Measurements from ENCODE around the gene ARTN. TPM values are rescaled to one million over a fixed set of nuclear protein-coding genes. Genes with fewer than 3 reads are reported as not detected.

ARTN gene
- total and polyA plus RNA-seq, 9 of the 15 experiments (the other 6 are each of a cell fraction or from before 2014, with no cell fraction given): 0.06 to 0.38 TPM; not detected in 7

DNA sequence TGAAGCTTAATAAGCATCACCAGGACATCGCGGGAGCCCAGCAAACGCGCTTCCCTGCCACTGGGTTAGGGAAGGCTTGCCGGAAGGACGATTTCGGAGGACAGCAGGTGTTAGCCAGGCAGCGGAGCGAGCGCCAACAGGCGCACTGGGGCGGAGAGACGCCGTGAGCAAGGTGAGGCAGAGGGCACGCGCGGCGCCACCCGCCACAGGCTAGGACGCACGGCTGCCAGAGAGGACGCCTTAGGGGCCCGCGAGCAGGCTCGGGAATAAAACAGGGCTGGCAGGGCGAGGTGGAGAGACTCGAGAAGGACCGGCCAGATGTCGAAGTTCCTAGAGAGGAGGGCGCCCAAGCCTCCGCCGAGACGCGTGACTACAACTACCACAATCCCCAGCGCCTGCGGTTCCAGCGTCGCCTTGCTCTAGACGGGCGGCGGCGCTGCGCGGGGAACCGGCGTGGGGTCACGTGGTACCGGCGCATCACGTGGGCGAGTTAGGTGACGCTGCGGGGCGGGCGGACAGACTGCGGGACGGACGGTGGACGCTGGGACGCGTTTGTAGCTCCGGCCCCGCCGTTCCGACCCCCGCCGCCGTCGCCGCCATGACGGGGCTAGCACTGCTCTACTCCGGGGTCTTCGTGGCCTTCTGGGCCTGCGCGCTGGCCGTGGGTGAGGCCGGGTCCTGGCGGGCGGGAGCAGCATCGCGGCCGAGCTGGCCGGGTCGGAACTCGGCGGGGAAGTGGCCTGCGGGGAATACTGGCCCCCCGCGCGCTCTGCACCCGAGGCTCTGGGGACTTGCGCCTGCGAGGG is 41.0 kb downstream of the ARTN start, which contains the start of gene ATP6V0B (continued):
- TF ChIP-seq, protein P1, sequence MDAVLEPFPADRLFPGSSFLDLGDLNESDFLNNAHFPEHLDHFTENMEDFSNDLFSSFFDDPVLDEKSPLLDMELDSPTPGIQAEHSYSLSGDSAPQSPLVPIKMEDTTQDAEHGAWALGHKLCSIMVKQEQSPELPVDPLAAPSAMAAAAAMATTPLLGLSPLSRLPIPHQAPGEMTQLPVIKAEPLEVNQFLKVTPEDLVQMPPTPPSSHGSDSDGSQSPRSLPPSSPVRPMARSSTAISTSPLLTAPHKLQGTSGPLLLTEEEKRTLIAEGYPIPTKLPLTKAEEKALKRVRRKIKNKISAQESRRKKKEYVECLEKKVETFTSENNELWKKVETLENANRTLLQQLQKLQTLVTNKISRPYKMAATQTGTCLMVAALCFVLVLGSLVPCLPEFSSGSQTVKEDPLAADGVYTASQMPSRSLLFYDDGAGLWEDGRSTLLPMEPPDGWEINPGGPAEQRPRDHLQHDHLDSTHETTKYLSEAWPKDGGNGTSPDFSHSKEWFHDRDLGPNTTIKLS (IDR thresholded peaks at IDR 0.05; ENCODE audit: borderline replicate concordance, low read depth): peak; percentile 95
- no peak for TF ChIP-seq PTTG1 (tag; IDR thresholded peaks at IDR 0.05; ENCODE audit: low read depth)
- TF ChIP-seq SRSF3 (IDR thresholded peaks at IDR 0.05; ENCODE audit: insufficient read depth, low read length): no peak
- peak; percentile 72 for TF ChIP-seq TAF1 (IDR thresholded peaks at IDR 0.05; ENCODE audit: control insufficient read depth, extremely low read depth, insufficient read depth, low read length, severe bottlenecking)
- TF ChIP-seq SMC3 (conservative IDR thresholded peaks at IDR 0.05; ENCODE audit: insufficient read depth, low read depth, low read length): no peak; the same call in 1 of the 2 replicates
- no peak for TF ChIP-seq ASH1L (IDR thresholded peaks at IDR 0.05; ENCODE audit: borderline replicate concordance, low read depth, partially characterized antibody)
- peak; percentile 51; the same call in 1 of the 2 replicates for TF ChIP-seq NFRKB (IDR thresholded peaks at IDR 0.05; ENCODE audit: low read depth)
- TF ChIP-seq NFYB (IDR thresholded peaks at IDR 0.05; ENCODE audit: extremely low read depth, insufficient read length): no peak
- TF ChIP-seq, protein P2, sequence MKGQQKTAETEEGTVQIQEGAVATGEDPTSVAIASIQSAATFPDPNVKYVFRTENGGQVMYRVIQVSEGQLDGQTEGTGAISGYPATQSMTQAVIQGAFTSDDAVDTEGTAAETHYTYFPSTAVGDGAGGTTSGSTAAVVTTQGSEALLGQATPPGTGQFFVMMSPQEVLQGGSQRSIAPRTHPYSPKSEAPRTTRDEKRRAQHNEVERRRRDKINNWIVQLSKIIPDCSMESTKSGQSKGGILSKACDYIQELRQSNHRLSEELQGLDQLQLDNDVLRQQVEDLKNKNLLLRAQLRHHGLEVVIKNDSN (CRISPR knock-in tag; IDR thresholded peaks at IDR 0.05): peak; percentile 100
- no peak for TF ChIP-seq ZNF79 (CRISPR knock-in tag; IDR thresholded peaks at IDR 0.05; ENCODE audit: low read depth)
- TF ChIP-seq ESRRB (CRISPR knock-in tag; IDR thresholded peaks at IDR 0.05; ENCODE audit: borderline replicate concordance): no peak
- no peak for TF ChIP-seq NCOA4 (IDR thresholded peaks at IDR 0.05; ENCODE audit: partially characterized antibody)
- no peak for TF ChIP-seq TAL1 (IDR thresholded peaks at IDR 0.05)
- no peak for TF ChIP-seq ZNF184 (CRISPR knock-in tag; IDR thresholded peaks at IDR 0.05)
- TF ChIP-seq KLF6 (CRISPR knock-in tag; IDR thresholded peaks at IDR 0.05; ENCODE audit: borderline replicate concordance): 0 out of 2 replicates have a peak, but pooled peaks have one; percentile 43
- TF ChIP-seq HNRNPK (IDR thresholded peaks at IDR 0.05; ENCODE audit: low read depth, low read length, poor library complexity, severe bottlenecking): no peak
- TF ChIP-seq, protein P3, sequence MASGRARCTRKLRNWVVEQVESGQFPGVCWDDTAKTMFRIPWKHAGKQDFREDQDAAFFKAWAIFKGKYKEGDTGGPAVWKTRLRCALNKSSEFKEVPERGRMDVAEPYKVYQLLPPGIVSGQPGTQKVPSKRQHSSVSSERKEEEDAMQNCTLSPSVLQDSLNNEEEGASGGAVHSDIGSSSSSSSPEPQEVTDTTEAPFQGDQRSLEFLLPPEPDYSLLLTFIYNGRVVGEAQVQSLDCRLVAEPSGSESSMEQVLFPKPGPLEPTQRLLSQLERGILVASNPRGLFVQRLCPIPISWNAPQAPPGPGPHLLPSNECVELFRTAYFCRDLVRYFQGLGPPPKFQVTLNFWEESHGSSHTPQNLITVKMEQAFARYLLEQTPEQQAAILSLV (tag; IDR thresholded peaks at IDR 0.05): no peak
- TF ChIP-seq, protein P4, sequence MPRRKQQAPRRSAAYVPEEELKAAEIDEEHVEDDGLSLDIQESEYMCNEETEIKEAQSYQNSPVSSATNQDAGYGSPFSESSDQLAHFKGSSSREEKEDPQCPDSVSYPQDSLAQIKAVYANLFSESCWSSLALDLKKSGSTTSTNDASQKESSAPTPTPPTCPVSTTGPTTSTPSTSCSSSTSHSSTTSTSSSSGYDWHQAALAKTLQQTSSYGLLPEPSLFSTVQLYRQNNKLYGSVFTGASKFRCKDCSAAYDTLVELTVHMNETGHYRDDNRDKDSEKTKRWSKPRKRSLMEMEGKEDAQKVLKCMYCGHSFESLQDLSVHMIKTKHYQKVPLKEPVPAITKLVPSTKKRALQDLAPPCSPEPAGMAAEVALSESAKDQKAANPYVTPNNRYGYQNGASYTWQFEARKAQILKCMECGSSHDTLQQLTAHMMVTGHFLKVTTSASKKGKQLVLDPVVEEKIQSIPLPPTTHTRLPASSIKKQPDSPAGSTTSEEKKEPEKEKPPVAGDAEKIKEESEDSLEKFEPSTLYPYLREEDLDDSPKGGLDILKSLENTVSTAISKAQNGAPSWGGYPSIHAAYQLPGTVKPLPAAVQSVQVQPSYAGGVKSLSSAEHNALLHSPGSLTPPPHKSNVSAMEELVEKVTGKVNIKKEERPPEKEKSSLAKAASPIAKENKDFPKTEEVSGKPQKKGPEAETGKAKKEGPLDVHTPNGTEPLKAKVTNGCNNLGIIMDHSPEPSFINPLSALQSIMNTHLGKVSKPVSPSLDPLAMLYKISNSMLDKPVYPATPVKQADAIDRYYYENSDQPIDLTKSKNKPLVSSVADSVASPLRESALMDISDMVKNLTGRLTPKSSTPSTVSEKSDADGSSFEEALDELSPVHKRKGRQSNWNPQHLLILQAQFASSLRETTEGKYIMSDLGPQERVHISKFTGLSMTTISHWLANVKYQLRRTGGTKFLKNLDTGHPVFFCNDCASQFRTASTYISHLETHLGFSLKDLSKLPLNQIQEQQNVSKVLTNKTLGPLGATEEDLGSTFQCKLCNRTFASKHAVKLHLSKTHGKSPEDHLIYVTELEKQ (CRISPR knock-in tag; IDR thresholded peaks at IDR 0.05): no peak

Measured in K562 (cell line).